DMS53 treated with DMSO at 0.1 percent for 48 hours (cell line): ENCODE results near the gene PPM1H.
"Not testable (repeated sequence)": the region's sequence is repeated elsewhere in the genome, so short reads cannot be mapped to it uniquely, and the experiment has no call there.

Experiments
- DNase-seq: peaks from one replicate; lab custom pipeline; 2025; ENCODE audit not compliant: unreplicated experiment; lab: John Stamatoyannopoulos, UW

Gene PPM1H

GRCh38 chr12:62772416-62772955, 162.5 kb downstream of the PPM1H start:
- DNase-seq = no peak

GRCh38 chr12:62771828-62772227, 163.1 kb downstream of the PPM1H start:
- no peak for DNase-seq

- no peak for DNase-seq
Observed at GRCh38 chr12:62770381-62770780, 164.6 kb downstream of the PPM1H start.

GRCh38 chr12:62769076-62769619, 165.8 kb downstream of the PPM1H start:
- DNase-seq = no peak

GRCh38 chr12:62767946-62768345, 167.0 kb downstream of the PPM1H start:
- DNase-seq = no peak

- no peak for DNase-seq
Observed at GRCh38 chr12:62767496-62767895, 167.5 kb downstream of the PPM1H start.

GRCh38 chr12:62766496-62766895, 168.5 kb downstream of the PPM1H start:
- no peak for DNase-seq

GRCh38 chr12:62763861-62764645, 170.9 kb downstream of the PPM1H start:
- DNase-seq = no peak

GRCh38 chr12:62763312-62763711, 171.6 kb downstream of the PPM1H start:
- no peak for DNase-seq

GRCh38 chr12:62762645-62763044, 172.3 kb downstream of the PPM1H start:
- DNase-seq = no peak

- DNase-seq = no peak
Observed at GRCh38 chr12:62761658-62762057, 173.3 kb downstream of the PPM1H start.

GRCh38 chr12:62760779-62761178, 174.2 kb downstream of the PPM1H start:
- peak; percentile 40 for DNase-seq

- not testable (repeated sequence) for DNase-seq
Observed at GRCh38 chr12:62760341-62760740, 174.6 kb downstream of the PPM1H start.

GRCh38 chr12:62758216-62758615, 176.7 kb downstream of the PPM1H start:
- DNase-seq = no peak

GRCh38 chr12:62757048-62757447, 177.9 kb downstream of the PPM1H start:
- DNase-seq = no peak

GRCh38 chr12:62754706-62755105, 180.2 kb downstream of the PPM1H start:
- no peak for DNase-seq

- no peak for DNase-seq
Observed at GRCh38 chr12:62751810-62752155, 183.2 kb downstream of the PPM1H start.

GRCh38 chr12:62750941-62751809, 183.8 kb downstream of the PPM1H start:
- no peak for DNase-seq

- DNase-seq = no peak
Observed at GRCh38 chr12:62749586-62749985, 185.4 kb downstream of the PPM1H start.

GRCh38 chr12:62748941-62749468, 185.9 kb downstream of the PPM1H start:
- DNase-seq = no peak

GRCh38 chr12:62744551-62744950, 190.4 kb downstream of the PPM1H start:
- DNase-seq = no peak
